GM12878 (cell line): ENCODE measurements around the gene TMEM94. TPM values are rescaled to one million over a fixed set of nuclear protein-coding genes. Genes with fewer than 3 reads are reported as not detected.
A peak's percentile ranks its signal among the peaks of the same experiment; 100 is the strongest.

Experiments
- ATAC-seq: fragments of 200-7000 bp; cut with Tn5 transposase; 3 replicates; pipeline ENCODE4 v1.9.1; 2020; ENCODE audit warnings: mild to moderate bottlenecking, moderate library complexity
- BruUV-seq: library from RNA; stranded (reverse); fragments of 400-500 nt; replicated peaks from 2 replicates; lab custom pipeline; 2021; lab: Mats Ljungman, UMichigan
- CTCF ChIA-PET: fragments of 300-600 bp; sonication (Branson Sonifier 250); formaldehyde crosslinking; extraction: SDS; loops from one replicate; lab custom pipeline; 2021; ENCODE audit warnings: inconsistent platforms; lab: Yijun Ruan, JAX
- POLR2A ChIA-PET: fragments of 350-600 bp; formaldehyde crosslinking; extraction: SDS; loops from one replicate; lab custom pipeline; 2021; ENCODE audit warnings: inconsistent platforms; lab: Charles Lee
- RAD21 ChIA-PET: fragments of 300-600 bp; sonication (Branson Sonifier 250); formaldehyde crosslinking; loops from one replicate; lab custom pipeline; 2023; ENCODE audit warnings: antibody characterized with exemption; ENCODE audit not compliant: unreplicated experiment; lab: Charles Lee
- SMC1A ChIA-PET: fragments of 300-600 bp; sonication (Branson Sonifier 250); formaldehyde crosslinking; loops from one replicate; lab custom pipeline; 2023; ENCODE audit not compliant: unreplicated experiment, uncharacterized antibody; lab: Charles Lee
- DNase-seq: peaks from one replicate; pipeline ENCODE4 v3.0.0-alpha.2; 2011; ENCODE audit warnings: low read depth, low spot score
- FAIRE-seq: peaks from 3 replicates; lab custom pipeline; 2011; peaks lifted over from hg19 to GRCh38; lab: Jason Lieb, UNC
- H2AFZ ChIP-seq: 2 replicates; pipeline ENCODE4 v1.6.0; 2011; ENCODE audit warnings: low read depth, low read length, control low read depth; ENCODE audit not compliant: control insufficient read depth
- H3K27ac ChIP-seq: 2 replicates; pipeline ENCODE4 v1.5.1; 2011; ENCODE audit warnings: control low read depth; ENCODE audit not compliant: control insufficient read depth, insufficient read depth
- H3K27me3 ChIP-seq, 2 experiments: replicated peaks in 1 of 2; 2 replicates each; pipeline versions ENCODE4 v1.6.0 to v1.6.1; 2011; ENCODE audit warnings: low read length in 1 of 2; ENCODE audit not compliant: control insufficient read depth in 2 of 2, insufficient read depth in 2 of 2
- H3K36me3 ChIP-seq, 2 experiments: 2 replicates each; pipeline ENCODE4 v1.5.1; 2011; ENCODE audit warnings: low read length in 1 of 2; ENCODE audit not compliant: control insufficient read depth in 2 of 2, insufficient read depth in 2 of 2
- H3K4me1 ChIP-seq: 2 replicates; pipeline ENCODE4 v1.6.1; 2011; ENCODE audit warnings: mild to moderate bottlenecking, low read length, moderate library complexity, mixed read lengths; ENCODE audit not compliant: control insufficient read depth, insufficient read depth
- H3K4me2 ChIP-seq: 2 replicates; pipeline ENCODE4 v1.6.0; 2011; ENCODE audit warnings: control low read depth; ENCODE audit not compliant: control insufficient read depth, insufficient read depth
- H3K4me3 ChIP-seq: fragments of 200-600 bp; sonication (generic); 2 replicates; pipeline ENCODE4 v1.5.1; 2016
- H3K79me2 ChIP-seq: 2 replicates; pipeline ENCODE4 v1.6.0; 2011; ENCODE audit warnings: low read length; ENCODE audit not compliant: control insufficient read depth, insufficient read depth
- H3K9ac ChIP-seq: 2 replicates; pipeline ENCODE4 v1.8.0; 2011; ENCODE audit warnings: low read length, control low read depth, mixed read lengths; ENCODE audit not compliant: control insufficient read depth, insufficient read depth
- H3K9me3 ChIP-seq: replicated peaks from 3 replicates; pipeline ENCODE4 v1.5.1; 2011; ENCODE audit warnings: mild to moderate bottlenecking, low read length; ENCODE audit not compliant: control insufficient read depth, insufficient read depth
- H4K20me1 ChIP-seq: 2 replicates; pipeline ENCODE4 v1.6.0; 2011; ENCODE audit not compliant: control insufficient read depth, insufficient read depth
- BCL11A ChIP-seq: IDR thresholded peaks from 2 replicates; pipeline ENCODE4 v1.6.1; 2011; ENCODE audit warnings: low read depth, low read length
- CHD4 ChIP-seq: fragments of 200-600 bp; sonication (generic); IDR thresholded peaks from 2 replicates; pipeline ENCODE4 v1.6.1; 2016; ENCODE audit warnings: mild to moderate bottlenecking
- GABPA ChIP-seq: IDR thresholded peaks from 2 replicates; pipeline ENCODE4 v1.6.1; 2014; ENCODE audit warnings: antibody characterized with exemption, low read depth, mild to moderate bottlenecking, inconsistent platforms
- JUND ChIP-seq: IDR thresholded peaks from 2 replicates; pipeline ENCODE4 v1.6.1; 2012; ENCODE audit warnings: low read depth, mild to moderate bottlenecking, low read length, improper control_type of control experiment, moderate library complexity
- KAT2A ChIP-seq: conservative IDR thresholded peaks from 2 replicates; pipeline ENCODE4 v1.6.1; 2011; ENCODE audit warnings: low read depth, low read length; ENCODE audit not compliant: control insufficient read depth
- MEF2B ChIP-seq: fragments of 450-650 bp; IDR thresholded peaks from 2 replicates; pipeline ENCODE4 v1.6.1; 2018; ENCODE audit warnings: mild to moderate bottlenecking, moderate library complexity; ENCODE audit not compliant: partially characterized antibody, poor library complexity, severe bottlenecking
- NFIC ChIP-seq: IDR thresholded peaks from 2 replicates; pipeline ENCODE4 v1.6.1; 2012; ENCODE audit warnings: low read depth, mild to moderate bottlenecking, inconsistent platforms, low read length, moderate library complexity
- SPI1 ChIP-seq: IDR thresholded peaks from 2 replicates; pipeline ENCODE4 v1.6.1; 2011; ENCODE audit warnings: low read depth, mild to moderate bottlenecking, low read length, moderate library complexity, borderline replicate concordance; ENCODE audit not compliant: insufficient read depth
- SUZ12 ChIP-seq: fragments of 200-600 bp; sonication (generic); IDR thresholded peaks from one replicate; pipeline ENCODE4 v1.6.1; 2018; ENCODE audit warnings: antibody characterized with exemption, mild to moderate bottlenecking; ENCODE audit not compliant: unreplicated experiment
- ZNF384 ChIP-seq: IDR thresholded peaks from 2 replicates; pipeline ENCODE4 v1.6.1; 2012; ENCODE audit warnings: low read depth, mild to moderate bottlenecking, low read length, improper control_type of control experiment, borderline replicate concordance
- WGBS: methylation state at CpG from one replicate; pipeline ENCODE4 v1.1.6; 2016; ENCODE audit warnings: low lambda C conversion rate; ENCODE audit not compliant: insufficient replicate concordance, insufficient coverage; ENCODE audit errors: missing lambda C conversion rate; 5-methylcytosine and 5-hydroxymethylcytosine counted together
- in situ Hi-C: fragments of 300-500 bp; cut with MboI; formaldehyde crosslinking; loops from 9 replicates; pipeline ENCODE4 v1.14.3; 2018; ENCODE audit warnings: mixed read lengths
- intact Hi-C: fragments of 100-400 bp; cut with micrococcal nuclease; formaldehyde crosslinking; loops from one replicate; pipeline ENCODE4 v1.14.2; 2022; ENCODE audit not compliant: unreplicated experiment
- polyA plus RNA-seq, 11 experiments: library from polyadenylated mRNA; depleted of rRNA in 4 of 11; unstranded in 6 of 11; stranded (reverse) in 5 of 11; fragments of >200 nt; fragmentation: Nextera tagmentation in 4 of 11; fragmentation: Illumina TruSeq in 1 of 11; extraction: Ambion mirVana in 4 of 11; extraction: Trizol in 1 of 11; gene quantifications; 1 replicate in 1 of 11; 2 replicates in 10 of 11; pipeline versions ENCODE4 v1.2.1 to v1.2.3, GENCODE V29; 2011 to 2016; ENCODE audit warnings: inconsistent platforms in 2 of 11, missing spikeins in 2 of 11, low read depth in 1 of 11
- total RNA-seq, 4 experiments: library from RNA; depleted of rRNA in 3 of 4; stranded (reverse); fragments of >200 nt in 3 of 4; fragmentation: Illumina TruSeq in 1 of 4; extraction: Trizol in 1 of 4; gene quantifications; 2 replicates each; pipeline versions ENCODE4 v1.2.1 to v1.2.3, GENCODE V29; 2013 to 2021

The TMEM94 gene
- total and polyA plus RNA-seq, 10 of the 15 experiments (the other 5 are each of a cell fraction or from before 2014, with no cell fraction given), result 0.31 to 70.7 (median 24.4) TPM

DNA sequence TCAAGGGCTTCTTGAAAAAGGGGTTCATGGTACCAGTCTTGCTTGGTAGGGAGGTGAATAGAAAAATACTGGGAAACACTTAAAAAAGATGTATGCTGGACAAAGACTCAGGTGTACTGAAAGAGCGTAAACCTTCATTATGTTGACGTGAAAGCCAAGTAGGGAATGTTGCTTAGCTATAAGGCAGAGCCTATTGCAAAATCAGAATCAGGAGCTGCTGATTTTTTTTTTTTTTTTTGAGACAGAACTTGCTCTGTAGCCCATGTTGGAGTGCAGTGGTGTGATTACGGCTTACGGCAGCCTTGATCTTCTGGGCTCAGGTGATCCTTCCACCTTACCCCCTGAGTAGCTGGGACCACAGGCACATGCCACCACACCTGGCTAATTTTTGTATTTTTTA is 3.9 kb downstream of the TMEM94 start:
- intact Hi-C loops (no loop called here), in situ Hi-C loops (no loop called here)
- Histone ChIP-seq H3K9me3 (no peaks in the 10 kb centered on the region), H3K79me2 (peaks cover 14% of the 10 kb centered on the region), H3K36me3 (no peaks in the 10 kb centered on the region), H3K4me3 (no peak overlapping the region), H4K20me1 (no peaks in the 10 kb centered on the region), H3K4me2 (peak overlapping the region; percentile 94), H2AFZ (peak overlapping the region; percentile 30; the same call in 1 of the 2 replicates), H3K4me1 (peaks cover 27% of the 10 kb centered on the region), H3K27me3 (no peaks in the 10 kb centered on the region), H3K9ac (peak overlapping the region; percentile 1; the same call in 1 of the 2 replicates), H3K27ac (peak overlapping the region; percentile 69)
- ATAC-seq (no peak), DNase-seq (no peak), FAIRE-seq (no peak)
- WGBS, result 100% methylated on average over 4 of the region's 4 CpGs
- SMC1A ChIA-PET, result interaction anchor here (0.7 to 2.0 kb wide), 4 partner anchors 27 to 169 kb away, joined by 3 to 8 read pairs (median 4); no protein-coding TSS in a partner anchor
- TF ChIP-seq JUND (no peak), ZNF384 (peak; percentile 38; the same call in 1 of the 2 replicates)
- POLR2A ChIA-PET, result interaction anchor here (0.6 to 0.9 kb wide), 2 partner anchors 9 to 398 kb away, joined by 3 to 6 read pairs; no protein-coding TSS in a partner anchor
- no TSS peak for BruUV-seq
- CTCF ChIA-PET, result interaction anchor here (0.5 to 1.4 kb wide), 5 partner anchors 33 to 515 kb away, joined by 3 to 7 read pairs (median 3); partner anchors contain the start of gene SLC25A19
- RAD21 ChIA-PET, result interaction anchor here (1.4 kb wide), 1 partner anchor 171 kb away, joined by 4 read pairs; the partner anchor contains the start of gene SLC25A19

DNA sequence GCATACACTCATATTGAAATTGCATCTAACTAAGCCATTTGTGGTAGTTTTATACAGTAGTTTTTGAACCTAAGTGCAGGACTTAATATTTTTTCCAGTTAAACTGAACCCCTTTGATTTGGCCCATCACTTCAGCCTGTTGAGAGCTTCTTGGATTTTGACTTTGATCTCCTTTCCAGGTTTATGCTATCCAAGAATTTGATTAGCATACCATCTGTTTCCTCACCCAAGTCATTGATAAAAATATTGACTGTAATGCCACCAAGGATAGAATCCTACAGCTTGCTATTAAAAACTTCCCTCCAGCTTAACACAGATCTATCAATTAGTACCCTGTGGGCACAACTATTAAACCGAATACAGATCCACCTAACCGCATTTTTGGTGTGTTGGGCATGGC is 7.2 kb downstream of the TMEM94 start:
- Histone ChIP-seq H3K27me3 (no peaks in the 10 kb centered on the region), H3K4me3 (no peak overlapping the region), H3K9me3 (no peaks in the 10 kb centered on the region), H2AFZ (no peak overlapping the region), H3K4me2 (no peak overlapping the region), H3K79me2 (peaks cover 2% of the 10 kb centered on the region; the same call in 1 of the 2 replicates), H4K20me1 (no peaks in the 10 kb centered on the region), H3K9ac (no peak overlapping the region), H3K27ac (no peak overlapping the region), H3K36me3 (no peaks in the 10 kb centered on the region), H3K4me1 (peaks cover 17% of the 10 kb centered on the region)
- POLR2A ChIA-PET, result no interaction called here
- DNase-seq (no peak), ATAC-seq (no peak), FAIRE-seq (no peak)
- no peak for TF ChIP-seq GABPA
- TF ChIP-seq SUZ12, result no peak
- TF ChIP-seq BCL11A, result no peak
- TF ChIP-seq CHD4, result no peak
- TF ChIP-seq NFIC, result no peak
- no peak for TF ChIP-seq MEF2B
- no peak for TF ChIP-seq SPI1
- TF ChIP-seq KAT2A, result no peak
- in situ Hi-C loops, result no loop called here
- intact Hi-C loops, result no loop called here
- 95% methylated on average over 2 of the region's 2 CpGs for WGBS
- no TSS peak for BruUV-seq
- RAD21 ChIA-PET, result interaction anchor here (1.5 kb wide), 1 partner anchor 49 kb away, joined by 3 read pairs; no protein-coding TSS in a partner anchor
- CTCF ChIA-PET, result interaction anchor here (1.1 to 2.1 kb wide), 3 partner anchors 10 to 54 kb away, joined by 4 to 7 read pairs (median 4); no protein-coding TSS in a partner anchor
- SMC1A ChIA-PET, result interaction anchor here (1.3 kb wide), 1 partner anchor 55 kb away, joined by 4 read pairs; no protein-coding TSS in a partner anchor
